Measurements from ENCODE around the gene LRRC28. TPM values are rescaled to one million over a fixed set of nuclear protein-coding genes. Genes with fewer than 3 reads are reported as not detected.

LRRC28 gene
- polyA plus RNA-seq, 1 of the 3 experiments (the other 2 are of a cell fraction), result 15.2 TPM

DNA sequence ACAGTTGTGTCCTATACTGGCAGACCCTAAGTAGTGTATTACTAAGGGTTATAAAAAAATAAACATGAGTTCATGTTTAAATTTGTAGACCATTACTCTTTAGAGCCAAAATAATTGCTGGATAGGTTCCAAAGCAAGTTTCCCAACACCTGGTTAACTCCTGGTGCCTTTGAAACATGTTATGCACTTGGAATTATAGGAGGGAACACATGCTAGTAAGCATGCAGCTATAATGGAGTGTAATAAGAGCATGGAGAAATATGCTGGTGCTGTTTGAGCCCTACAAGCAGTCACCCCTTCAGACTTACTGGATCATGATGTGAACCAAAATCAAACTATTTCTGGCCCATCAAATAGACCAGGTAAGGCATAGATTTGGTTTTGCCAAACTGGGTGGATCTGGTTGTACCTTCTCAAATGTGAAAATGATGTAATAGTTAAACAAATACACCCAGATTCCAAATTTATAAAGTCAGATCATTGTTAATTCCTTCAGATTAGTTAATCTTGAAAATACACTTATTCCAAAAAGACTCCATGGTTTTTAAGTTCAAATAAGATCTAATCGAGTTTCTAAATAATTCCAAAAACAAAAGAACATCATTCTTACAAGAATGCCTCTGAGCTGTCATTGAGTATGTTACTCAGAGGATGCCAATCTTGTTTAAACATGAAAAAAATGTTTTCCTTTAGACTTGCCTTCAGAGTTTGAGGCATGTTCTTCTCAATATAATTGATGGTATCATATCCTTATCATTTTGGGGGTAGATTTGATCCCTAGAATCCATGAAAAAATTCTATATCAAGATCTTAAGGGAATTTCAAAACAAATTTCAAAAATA lies 69.3 kb downstream of the LRRC28 start:
- Histone ChIP-seq H3K4me1 (ENCODE audit: control insufficient read depth in 1 of 2, insufficient read depth in 2 of 2, low read depth in 1 of 2, low read length in 1 of 2) (0 out of 4 replicates have a peak, but pooled peaks cover 0 to 10% of the 10 kb centered on the region in 2 experiments), H4K20me1 (ENCODE audit: insufficient read depth) (no peaks in the 10 kb centered on the region), H3F3A (replicated peaks; ENCODE audit: insufficient read depth) (peaks cover 8% of the 10 kb centered on the region), H3K4me2 (no peak overlapping the region), H3K79me2 (ENCODE audit: insufficient read depth) (no peaks in the 10 kb centered on the region), H3K9me3 (no peaks in the 10 kb centered on the region), H3K27me3 (ENCODE audit: insufficient read depth) (no peaks in the 10 kb centered on the region), H3K27ac (ENCODE audit: low read depth in 2 of 2, low read length in 1 of 2) (no peak overlapping the region), H3K9me2 (no peaks in the 10 kb centered on the region), H3K9ac (no peak overlapping the region), H3K36me3 (replicated peaks in 1 of 2; ENCODE audit: control insufficient read depth in 1 of 2, insufficient read depth in 2 of 2, low read length in 1 of 2) (peaks cover 0 to 2% of the 10 kb centered on the region in 2 experiments), H3K4me3 (ENCODE audit: low read depth in 2 of 2, low read length in 1 of 2) (no peak overlapping the region), H2AFZ (ENCODE audit: low read depth) (no peak overlapping the region)
- POLR2A ChIA-PET, result no interaction called here
- 46% methylated on average over 1 of the region's 1 CpG for WGBS (ENCODE audit: low lambda C conversion rate)
- CTCF ChIA-PET, result interaction anchor here (1.1 to 1.4 kb wide), 2 partner anchors 384 to 436 kb away, joined by 3 read pairs; no protein-coding TSS in a partner anchor
- TF ChIP-seq, protein P1, sequence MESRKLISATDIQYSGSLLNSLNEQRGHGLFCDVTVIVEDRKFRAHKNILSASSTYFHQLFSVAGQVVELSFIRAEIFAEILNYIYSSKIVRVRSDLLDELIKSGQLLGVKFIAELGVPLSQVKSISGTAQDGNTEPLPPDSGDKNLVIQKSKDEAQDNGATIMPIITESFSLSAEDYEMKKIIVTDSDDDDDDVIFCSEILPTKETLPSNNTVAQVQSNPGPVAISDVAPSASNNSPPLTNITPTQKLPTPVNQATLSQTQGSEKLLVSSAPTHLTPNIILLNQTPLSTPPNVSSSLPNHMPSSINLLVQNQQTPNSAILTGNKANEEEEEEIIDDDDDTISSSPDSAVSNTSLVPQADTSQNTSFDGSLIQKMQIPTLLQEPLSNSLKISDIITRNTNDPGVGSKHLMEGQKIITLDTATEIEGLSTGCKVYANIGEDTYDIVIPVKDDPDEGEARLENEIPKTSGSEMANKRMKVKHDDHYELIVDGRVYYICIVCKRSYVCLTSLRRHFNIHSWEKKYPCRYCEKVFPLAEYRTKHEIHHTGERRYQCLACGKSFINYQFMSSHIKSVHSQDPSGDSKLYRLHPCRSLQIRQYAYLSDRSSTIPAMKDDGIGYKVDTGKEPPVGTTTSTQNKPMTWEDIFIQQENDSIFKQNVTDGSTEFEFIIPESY (IDR thresholded peaks at IDR 0.05; ENCODE audit: borderline replicate concordance, low read depth), result no peak
- no peak for TF ChIP-seq FOXJ3 (CRISPR knock-in tag; IDR thresholded peaks at IDR 0.05)
- DNase-seq, result no peak

DNA sequence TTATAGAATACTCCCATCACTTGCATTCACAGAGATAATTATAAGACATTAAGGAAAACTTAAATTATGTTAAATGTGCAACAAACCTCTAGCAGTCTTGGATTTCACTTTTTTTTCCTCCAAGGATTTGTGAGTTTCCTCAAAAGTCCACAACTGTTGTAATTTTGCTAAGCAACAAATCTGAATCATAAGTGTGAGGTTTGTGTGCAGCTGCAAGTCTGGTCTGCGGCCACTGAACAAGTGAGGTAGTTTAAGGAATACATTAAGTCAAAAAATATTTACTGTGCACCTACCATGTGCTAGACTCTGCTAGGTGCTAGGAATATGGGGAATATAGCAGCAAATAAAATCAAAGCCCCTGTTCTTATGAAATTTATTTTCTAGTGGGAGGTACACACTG lies 70.2 kb downstream of the LRRC28 start:
- WGBS (ENCODE audit: low lambda C conversion rate), result 91% methylated on average over 1 of the region's 1 CpG

More for the DNA sequence above, 70.2 kb downstream of the LRRC28 start:
- Histone ChIP-seq H3K36me3 (replicated peaks in 1 of 2; ENCODE audit: control insufficient read depth in 1 of 2, insufficient read depth in 2 of 2, low read length in 1 of 2) (no peaks in the 10 kb centered on the region), H3K9ac (no peak overlapping the region), H3K27ac (ENCODE audit: low read depth in 2 of 2, low read length in 1 of 2) (no peak overlapping the region), H2AFZ (ENCODE audit: low read depth) (no peak overlapping the region), H3K4me3 (ENCODE audit: low read depth in 2 of 2, low read length in 1 of 2) (no peak overlapping the region), H4K20me1 (ENCODE audit: insufficient read depth) (no peaks in the 10 kb centered on the region), H3K27me3 (ENCODE audit: insufficient read depth) (no peaks in the 10 kb centered on the region), H3K4me1 (ENCODE audit: control insufficient read depth in 1 of 2, insufficient read depth in 2 of 2, low read depth in 1 of 2, low read length in 1 of 2) (0 out of 4 replicates have a peak, but pooled peaks cover 0 to 10% of the 10 kb centered on the region in 2 experiments), H3K9me3 (no peaks in the 10 kb centered on the region), H3F3A (replicated peaks; ENCODE audit: insufficient read depth) (peaks cover 8% of the 10 kb centered on the region), H3K9me2 (no peaks in the 10 kb centered on the region), H3K79me2 (ENCODE audit: insufficient read depth) (no peaks in the 10 kb centered on the region), H3K4me2 (no peak overlapping the region)
- TF ChIP-seq, protein P2, sequence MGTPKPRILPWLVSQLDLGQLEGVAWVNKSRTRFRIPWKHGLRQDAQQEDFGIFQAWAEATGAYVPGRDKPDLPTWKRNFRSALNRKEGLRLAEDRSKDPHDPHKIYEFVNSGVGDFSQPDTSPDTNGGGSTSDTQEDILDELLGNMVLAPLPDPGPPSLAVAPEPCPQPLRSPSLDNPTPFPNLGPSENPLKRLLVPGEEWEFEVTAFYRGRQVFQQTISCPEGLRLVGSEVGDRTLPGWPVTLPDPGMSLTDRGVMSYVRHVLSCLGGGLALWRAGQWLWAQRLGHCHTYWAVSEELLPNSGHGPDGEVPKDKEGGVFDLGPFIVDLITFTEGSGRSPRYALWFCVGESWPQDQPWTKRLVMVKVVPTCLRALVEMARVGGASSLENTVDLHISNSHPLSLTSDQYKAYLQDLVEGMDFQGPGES (IDR thresholded peaks at IDR 0.05; ENCODE audit: low read depth, low read length), result no peak
- no peak for TF ChIP-seq TAF1 (IDR thresholded peaks at IDR 0.05; ENCODE audit: borderline replicate concordance, low read depth, low read length)
- no peak for TF ChIP-seq MXI1 (IDR thresholded peaks at IDR 0.05; ENCODE audit: low read depth, low read length)
- no peak for TF ChIP-seq RXRA (IDR thresholded peaks at IDR 0.05; ENCODE audit: borderline replicate concordance, low read depth)
- no peak for TF ChIP-seq FOXJ3 (CRISPR knock-in tag; IDR thresholded peaks at IDR 0.05)
- TF ChIP-seq EZH2phosphoT487 (IDR thresholded peaks at IDR 0.05; ENCODE audit: borderline replicate concordance, low read depth), result no peak
- TF ChIP-seq, protein P3, sequence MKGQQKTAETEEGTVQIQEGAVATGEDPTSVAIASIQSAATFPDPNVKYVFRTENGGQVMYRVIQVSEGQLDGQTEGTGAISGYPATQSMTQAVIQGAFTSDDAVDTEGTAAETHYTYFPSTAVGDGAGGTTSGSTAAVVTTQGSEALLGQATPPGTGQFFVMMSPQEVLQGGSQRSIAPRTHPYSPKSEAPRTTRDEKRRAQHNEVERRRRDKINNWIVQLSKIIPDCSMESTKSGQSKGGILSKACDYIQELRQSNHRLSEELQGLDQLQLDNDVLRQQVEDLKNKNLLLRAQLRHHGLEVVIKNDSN (IDR thresholded peaks at IDR 0.05; ENCODE audit: borderline replicate concordance, low read depth), result no peak
- TF ChIP-seq RAD21 (IDR thresholded peaks at IDR 0.05; ENCODE audit: low read length), result no peak
- TF ChIP-seq, protein P4, sequence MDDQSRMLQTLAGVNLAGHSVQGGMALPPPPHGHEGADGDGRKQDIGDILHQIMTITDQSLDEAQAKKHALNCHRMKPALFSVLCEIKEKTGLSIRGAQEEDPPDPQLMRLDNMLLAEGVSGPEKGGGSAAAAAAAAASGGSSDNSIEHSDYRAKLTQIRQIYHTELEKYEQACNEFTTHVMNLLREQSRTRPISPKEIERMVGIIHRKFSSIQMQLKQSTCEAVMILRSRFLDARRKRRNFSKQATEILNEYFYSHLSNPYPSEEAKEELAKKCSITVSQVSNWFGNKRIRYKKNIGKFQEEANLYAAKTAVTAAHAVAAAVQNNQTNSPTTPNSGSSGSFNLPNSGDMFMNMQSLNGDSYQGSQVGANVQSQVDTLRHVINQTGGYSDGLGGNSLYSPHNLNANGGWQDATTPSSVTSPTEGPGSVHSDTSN (IDR thresholded peaks at IDR 0.05), result no peak
- TF ChIP-seq, protein P5, sequence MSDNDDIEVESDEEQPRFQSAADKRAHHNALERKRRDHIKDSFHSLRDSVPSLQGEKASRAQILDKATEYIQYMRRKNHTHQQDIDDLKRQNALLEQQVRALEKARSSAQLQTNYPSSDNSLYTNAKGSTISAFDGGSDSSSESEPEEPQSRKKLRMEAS (IDR thresholded peaks at IDR 0.05; ENCODE audit: low read depth), result no peak
- TF ChIP-seq NFIC (IDR thresholded peaks at IDR 0.05; ENCODE audit: borderline replicate concordance), result no peak
- TF ChIP-seq GABPA (IDR thresholded peaks at IDR 0.05; ENCODE audit: low read depth), result no peak
- TF ChIP-seq ELF1 (IDR thresholded peaks at IDR 0.05), result no peak
- no peak for TF ChIP-seq RFX5 (IDR thresholded peaks at IDR 0.05; ENCODE audit: low read length)
- TF ChIP-seq EP300 (IDR thresholded peaks at IDR 0.05; ENCODE audit: borderline replicate concordance in 1 of 2, low read depth in 1 of 2, low read length in 1 of 2), result no peak
- no peak for TF ChIP-seq JUND (IDR thresholded peaks at IDR 0.05)
- TF ChIP-seq FOSL2 (IDR thresholded peaks at IDR 0.05; ENCODE audit: borderline replicate concordance, low read depth), result no peak
- ChIA-PET POLR2A (no interaction called here), CTCF (interaction anchor here (1.1 kb wide), 1 partner anchor 383 kb away, joined by 3 read pairs; no protein-coding TSS in a partner anchor)
- no peak for DNase-seq
